ENCODE results near the gene ISOC1. TPM values are rescaled to one million over a fixed set of nuclear protein-coding genes. Genes with fewer than 3 reads are reported as not detected.

Gene ISOC1
- total and polyA plus RNA-seq, 2 of the 13 experiments (the other 11 are each of a cell fraction or from before 2014, with no cell fraction given): 25.7 to 51.3 TPM

GRCh38 chr5:129094924-129095899, 663 bp downstream of the ISOC1 start (continued):
- TF ChIP-seq ZBTB44 (CRISPR knock-in tag; IDR thresholded peaks at IDR 0.05) (no peak; the same call in 1 of the 2 replicates), FOXJ3 (CRISPR knock-in tag; IDR thresholded peaks at IDR 0.05; ENCODE audit: borderline replicate concordance) (peak; percentile 65; the same call in 1 of the 2 replicates), ZNF720 (CRISPR knock-in tag; IDR thresholded peaks at IDR 0.05) (no peak), DMAP1 (CRISPR knock-in tag; IDR thresholded peaks at IDR 0.05) (peak; percentile 83; the same call in 1 of the 2 replicates)

- FAIRE-seq: no peak
Measured at GRCh38 chr5:129096382-129096991, 1.9 kb downstream of the ISOC1 start.

More at GRCh38 chr5:129096382-129096991, 1.9 kb downstream of the ISOC1 start:
- ATAC-seq (no peak), DNase-seq (ENCODE audit: low spot score) (no peak)
- 95% methylated on average over 8 of the region's 8 CpGs for WGBS (ENCODE audit: low lambda C conversion rate)
- TF ChIP-seq REPIN1 (CRISPR knock-in tag; IDR thresholded peaks at IDR 0.05; ENCODE audit: borderline replicate concordance, low read depth) (no peak), FOXP1 (IDR thresholded peaks at IDR 0.05) (no peak), FOXP1 (CRISPR knock-in tag; IDR thresholded peaks at IDR 0.05) (no peak), KLF9 (CRISPR knock-in tag; IDR thresholded peaks at IDR 0.05; ENCODE audit: low read depth) (no peak), NFYB (CRISPR knock-in tag; IDR thresholded peaks at IDR 0.05) (no peak), ZSCAN21 (CRISPR knock-in tag; IDR thresholded peaks at IDR 0.05; ENCODE audit: borderline replicate concordance) (no peak), ZNF713 (CRISPR knock-in tag; IDR thresholded peaks at IDR 0.05) (no peak), TBL1XR1 (IDR thresholded peaks at IDR 0.05; ENCODE audit: borderline replicate concordance, low read length, partially characterized antibody) (no peak), HNF4A (CRISPR knock-in tag; IDR thresholded peaks at IDR 0.05) (no peak), ZNF766 (CRISPR knock-in tag; IDR thresholded peaks at IDR 0.05; ENCODE audit: borderline replicate concordance) (no peak), ZNF883 (CRISPR knock-in tag; IDR thresholded peaks at IDR 0.05; ENCODE audit: not compliant biosample characterization) (no peak), ZFX (CRISPR knock-in tag; IDR thresholded peaks at IDR 0.05; ENCODE audit: low read depth) (no peak), ZNF263 (CRISPR knock-in tag; IDR thresholded peaks at IDR 0.05) (no peak), ZNF580 (CRISPR knock-in tag; IDR thresholded peaks at IDR 0.05; ENCODE audit: borderline replicate concordance, low read depth) (no peak), ZNF816 (CRISPR knock-in tag; IDR thresholded peaks at IDR 0.05; ENCODE audit: borderline replicate concordance) (no peak)
- H3K79me2 ChIP-seq (ENCODE audit: insufficient read depth, low read length): peaks cover 56% of the 10 kb centered on the region
- no peak overlapping the region for H2AFZ ChIP-seq (ENCODE audit: low read length)
- H3K4me2 ChIP-seq (ENCODE audit: low read depth, low read length): peak overlapping the region; percentile 81
- H3K9ac ChIP-seq (ENCODE audit: insufficient read depth, low read depth, low read length): no peak overlapping the region
- H3K9me3 ChIP-seq (ENCODE audit: low read length): no peaks in the 10 kb centered on the region
- peaks cover 51% of the 10 kb centered on the region for H3K4me1 ChIP-seq (ENCODE audit: insufficient read depth, low read length)
- CTCF ChIA-PET (ENCODE audit: low intra/inter-chr PET ratio, low total read pairs): no interaction called here
- H3K27ac ChIP-seq (ENCODE audit: extremely low read length, insufficient read depth, low read length): no peak overlapping the region
- H3K4me3 ChIP-seq (replicated peaks in 1 of 3; ENCODE audit: insufficient read depth in 1 of 3, low read depth in 2 of 3, low read length in 3 of 3): peak overlapping the region in 2 of 3 experiments; percentile 7 to 80; a peak in 3 of 6 replicates
- in situ Hi-C loops (cut with HindIII; ENCODE audit: extremely low pct_ligation_motif_present, low pct_unique_long_range_greater_than_20kb): loop anchor here (25.0 kb wide), 1 partner anchor 1534 kb away; no protein-coding TSS in a partner anchor
- intact Hi-C loops (cut with micrococcal nuclease; ENCODE audit: unreplicated experiment): loop anchor here (10.0 kb wide), 1 partner anchor 1582 kb away; the partner anchor contains the start of gene PRRC1
- POLR2A ChIA-PET: no interaction called here
- BruUV-seq (replicated peaks): no TSS peak
- no peaks in the 10 kb centered on the region for H3K27me3 ChIP-seq (ENCODE audit: control insufficient read depth in 1 of 2, insufficient read depth in 2 of 2, low read length in 2 of 2)
- no peaks in the 10 kb centered on the region for H4K20me1 ChIP-seq (ENCODE audit: insufficient read depth, low read length)
- peaks cover 1 to 3% of the 10 kb centered on the region in 2 experiments; a peak in 1 of 5 replicates for H3K36me3 ChIP-seq (replicated peaks in 1 of 2; ENCODE audit: control insufficient read depth in 1 of 2, insufficient read depth in 2 of 2, low read length in 2 of 2)
